Stimulated activated CD8-positive, alpha-beta memory T cell treated with anti-CD3 and anti-CD28 coated beads, Interleukin-7, amount 100 ng/mL, for 4 hours (primary cell): Measurements from ENCODE around the gene MUC5B.
"Not testable (repeated sequence)": the region's sequence is repeated elsewhere in the genome, so short reads cannot be mapped to it uniquely, and the experiment has no call there.

ENCODE experiments used
- DNase-seq, 2 donors: peaks; one replicate each; pipeline ENCODE4 v3.0.0-alpha.2; 2020; ENCODE audit warnings: low read depth in 2 of 2

MUC5B gene

GRCh38 chr11:1222491-1223345 lies at the start of gene MUC5B:
Gene MUC5B, plus strand, starts transcription at chr11:1223066. Its CDS starts 58 bp downstream, at chr11:1223124.
- DNase-seq: no peak

- not testable (repeated sequence) for DNase-seq
Measured at GRCh38 chr11:1173396-1173795, 49.5 kb upstream of the MUC5B start.

GRCh38 chr11:1174441-1175370 lies 48.2 kb upstream of the MUC5B start:
- DNase-seq: no peak

- DNase-seq: no peak
Measured at GRCh38 chr11:1175461-1176223, 47.2 kb upstream of the MUC5B start.

GRCh38 chr11:1176224-1177019 lies 46.4 kb upstream of the MUC5B start:
- no peak for DNase-seq

GRCh38 chr11:1177020-1177770 lies 45.7 kb upstream of the MUC5B start:
- no peak for DNase-seq

GRCh38 chr11:1177771-1178090 lies 45.1 kb upstream of the MUC5B start:
- no peak for DNase-seq

- DNase-seq: no peak
Measured at GRCh38 chr11:1178201-1178885, 44.5 kb upstream of the MUC5B start.

GRCh38 chr11:1178906-1179305 lies 44.0 kb upstream of the MUC5B start:
- no peak for DNase-seq

- DNase-seq: no peak
Measured at GRCh38 chr11:1179641-1180040, 43.2 kb upstream of the MUC5B start.

GRCh38 chr11:1180171-1180570 lies 42.7 kb upstream of the MUC5B start:
- DNase-seq: no peak

GRCh38 chr11:1180947-1181391 lies 41.9 kb upstream of the MUC5B start:
- DNase-seq: no peak

GRCh38 chr11:1181420-1181819 lies 41.4 kb upstream of the MUC5B start:
- DNase-seq: no peak

GRCh38 chr11:1181853-1182535 lies 40.9 kb upstream of the MUC5B start:
- no peak for DNase-seq

GRCh38 chr11:1184139-1184538 lies 38.7 kb upstream of the MUC5B start:
- not testable (repeated sequence) for DNase-seq

GRCh38 chr11:1188451-1189130 lies 34.3 kb upstream of the MUC5B start:
- DNase-seq: not testable (repeated sequence)

GRCh38 chr11:1189816-1190215 lies 33.0 kb upstream of the MUC5B start:
- not testable (repeated sequence) for DNase-seq

GRCh38 chr11:1191786-1192470 lies 30.9 kb upstream of the MUC5B start:
- DNase-seq: not testable (repeated sequence)
